Trophoblast cell (in vitro differentiated cells and primary cell): ENCODE data around the gene APBA2.

Experiments
- DNase-seq, 2 donors: peaks; one replicate each; pipeline ENCODE4 v3.0.0-alpha.2; 2016
- H2AFZ ChIP-seq: 2 replicates; pipeline ENCODE4 v1.6.1; 2013; ENCODE audit warnings: low read length, moderate library complexity, mild to moderate bottlenecking; ENCODE audit not compliant: insufficient read depth, poor library complexity
- H2AK5ac ChIP-seq: 2 replicates; pipeline ENCODE4 v1.6.1; 2013; ENCODE audit warnings: mild to moderate bottlenecking, low read length
- H2BK120ac ChIP-seq: 2 replicates; pipeline ENCODE4 v1.6.1; 2013; ENCODE audit warnings: low read length, mild to moderate bottlenecking, moderate library complexity; ENCODE audit not compliant: insufficient read depth, poor library complexity
- H2BK12ac ChIP-seq: 2 replicates; pipeline ENCODE4 v1.6.1; 2013; ENCODE audit warnings: mild to moderate bottlenecking, low read length, moderate library complexity
- H2BK5ac ChIP-seq: 2 replicates; pipeline ENCODE4 v1.6.1; 2013; ENCODE audit warnings: low read length, low read depth, moderate library complexity, mild to moderate bottlenecking; ENCODE audit not compliant: poor library complexity
- H3K14ac ChIP-seq: 2 replicates; pipeline ENCODE4 v1.6.1; 2013; ENCODE audit warnings: mild to moderate bottlenecking, low read length
- H3K18ac ChIP-seq: 2 replicates; pipeline ENCODE4 v1.6.1; 2013; ENCODE audit warnings: mild to moderate bottlenecking, low read length
- H3K23ac ChIP-seq: 2 replicates; pipeline ENCODE4 v1.6.1; 2013; ENCODE audit warnings: low read length
- H3K27ac ChIP-seq: 2 replicates; pipeline ENCODE4 v1.5.1; 2013; ENCODE audit warnings: low read depth, mild to moderate bottlenecking, inconsistent platforms, low read length, moderate library complexity
- H3K27me3 ChIP-seq: 2 replicates; pipeline ENCODE4 v1.6.1; 2013; ENCODE audit warnings: inconsistent platforms, mild to moderate bottlenecking, low read length, moderate library complexity; ENCODE audit not compliant: insufficient read depth
- H3K36me3 ChIP-seq, 2 experiments: 1 replicate in 1 of 2; 2 replicates in 1 of 2; pipeline ENCODE4 v1.6.1; 2013; ENCODE audit warnings: low read length in 2 of 2, mild to moderate bottlenecking in 2 of 2, moderate library complexity in 1 of 2; ENCODE audit not compliant: insufficient read depth in 2 of 2, control insufficient read depth in 1 of 2
- H3K4ac ChIP-seq: 2 replicates; pipeline ENCODE4 v1.6.1; 2013; ENCODE audit warnings: low read depth, mild to moderate bottlenecking, low read length, moderate library complexity
- H3K4me1 ChIP-seq, 2 experiments: 1 replicate in 1 of 2; 2 replicates in 1 of 2; pipeline ENCODE4 v1.6.1; 2013; ENCODE audit warnings: low read length in 2 of 2, mild to moderate bottlenecking in 2 of 2, moderate library complexity in 1 of 2; ENCODE audit not compliant: insufficient read depth in 2 of 2, control insufficient read depth in 1 of 2
- H3K4me2 ChIP-seq: 2 replicates; pipeline ENCODE4 v1.6.1; 2013; ENCODE audit warnings: inconsistent platforms, mild to moderate bottlenecking, low read length, moderate library complexity
- H3K4me3 ChIP-seq: 2 replicates; pipeline ENCODE4 v1.5.1; 2013; ENCODE audit warnings: mild to moderate bottlenecking, low read depth, low read length, inconsistent platforms
- H3K79me1 ChIP-seq: one replicate; pipeline ENCODE4 v1.6.1; 2013; ENCODE audit warnings: low read length
- H3K79me2 ChIP-seq: 2 replicates; pipeline ENCODE4 v1.6.1; 2013; ENCODE audit warnings: low read length, mild to moderate bottlenecking; ENCODE audit not compliant: control insufficient read depth, insufficient read depth, poor library complexity
- H3K9ac ChIP-seq: 2 replicates; pipeline ENCODE4 v1.6.1; 2013; ENCODE audit warnings: mild to moderate bottlenecking, low read length
- H3K9me3 ChIP-seq: 2 replicates; pipeline ENCODE4 v1.6.1; 2013; ENCODE audit warnings: low read depth, mild to moderate bottlenecking, control low read depth, inconsistent platforms, low read length; ENCODE audit not compliant: insufficient read depth
- H4K12ac ChIP-seq: 2 replicates; pipeline ENCODE4 v1.6.1; 2013; ENCODE audit warnings: low read depth, mild to moderate bottlenecking, low read length, moderate library complexity
- H4K8ac ChIP-seq: 2 replicates; pipeline ENCODE4 v1.6.1; 2013; ENCODE audit warnings: low read depth, mild to moderate bottlenecking, low read length, moderate library complexity
- H4K91ac ChIP-seq: one replicate; pipeline ENCODE4 v1.6.1; 2013; ENCODE audit warnings: low read depth, mild to moderate bottlenecking, low read length, moderate library complexity
- WGBS: extraction: QIAGEN DNeasy Blood & Tissue Kit; methylation state at CpG from one replicate; pipeline ENCODE4 v1.1.7; 2013; ENCODE audit warnings: missing lambda C conversion rate; ENCODE audit not compliant: insufficient read length, insufficient coverage; ENCODE audit errors: extremely low coverage; 5-methylcytosine and 5-hydroxymethylcytosine counted together

Gene APBA2

GRCh38 chr15:29133791-29134190 is 248.0 kb downstream of the APBA2 start:
- Histone ChIP-seq H3K36me3 (no peaks in the 10 kb centered on the region), H4K8ac (no peak overlapping the region), H3K4ac (no peak overlapping the region), H3K4me3 (no peak overlapping the region), H2AFZ (no peak overlapping the region), H3K23ac (no peak overlapping the region), H2BK120ac (no peak overlapping the region), H3K9ac (no peak overlapping the region), H3K18ac (no peak overlapping the region), H3K79me1 (no peaks in the 10 kb centered on the region), H3K4me1 (no peaks in the 10 kb centered on the region), H4K12ac (no peak overlapping the region), H3K27ac (no peak overlapping the region), H2AK5ac (no peak overlapping the region), H3K14ac (no peak overlapping the region), H3K4me2 (no peak overlapping the region), H2BK12ac (no peak overlapping the region), H2BK5ac (no peak overlapping the region), H3K79me2 (no peaks in the 10 kb centered on the region), H4K91ac (no peak overlapping the region), H3K9me3 (no peaks in the 10 kb centered on the region), H3K27me3 (no peaks in the 10 kb centered on the region)
- WGBS: no CpG with 5 or more reads among the region's 5 CpGs
- no peak for DNase-seq

GRCh38 chr15:29134239-29134638 is 248.5 kb downstream of the APBA2 start:
- no peak overlapping the region for H3K4me3 ChIP-seq
- no peak overlapping the region for H3K4ac ChIP-seq
- no peak overlapping the region for H3K18ac ChIP-seq
- H3K9me3 ChIP-seq: no peaks in the 10 kb centered on the region
- no peak overlapping the region for H2BK12ac ChIP-seq
- no peaks in the 10 kb centered on the region for H3K27me3 ChIP-seq
- H4K91ac ChIP-seq: no peak overlapping the region
- H2BK120ac ChIP-seq: no peak overlapping the region
- H3K79me2 ChIP-seq: no peaks in the 10 kb centered on the region
- no peak overlapping the region for H4K8ac ChIP-seq
- H2AK5ac ChIP-seq: no peak overlapping the region
- H2BK5ac ChIP-seq: no peak overlapping the region
- no peak overlapping the region for H3K27ac ChIP-seq
- DNase-seq: no peak
- H3K4me1 ChIP-seq: no peaks in the 10 kb centered on the region
- H4K12ac ChIP-seq: no peak overlapping the region
- no peaks in the 10 kb centered on the region for H3K79me1 ChIP-seq
- no peak overlapping the region for H2AFZ ChIP-seq
- no peak overlapping the region for H3K14ac ChIP-seq
- no peaks in the 10 kb centered on the region for H3K36me3 ChIP-seq
- H3K9ac ChIP-seq: no peak overlapping the region
- H3K23ac ChIP-seq: no peak overlapping the region
- no peak overlapping the region for H3K4me2 ChIP-seq
- no CpG with 5 or more reads among the region's 6 CpGs for WGBS

- H3K4ac ChIP-seq: no peak overlapping the region
- no peak overlapping the region for H4K91ac ChIP-seq
- H4K12ac ChIP-seq: no peak overlapping the region
- no peak for DNase-seq
- no peak overlapping the region for H4K8ac ChIP-seq
- H3K27me3 ChIP-seq: no peaks in the 10 kb centered on the region
- no peak overlapping the region for H3K9ac ChIP-seq
- no peak overlapping the region for H2BK120ac ChIP-seq
- no peak overlapping the region for H3K14ac ChIP-seq
- H3K4me3 ChIP-seq: no peak overlapping the region
- H3K4me1 ChIP-seq: peaks cover 0 to 3% of the 10 kb centered on the region in 2 experiments
- no peaks in the 10 kb centered on the region for H3K9me3 ChIP-seq
- H3K27ac ChIP-seq: no peak overlapping the region
- no peak overlapping the region for H3K18ac ChIP-seq
- no peak overlapping the region for H3K4me2 ChIP-seq
- H3K79me1 ChIP-seq: no peaks in the 10 kb centered on the region
- H2BK12ac ChIP-seq: no peak overlapping the region
- no peak overlapping the region for H2AFZ ChIP-seq
- no peak overlapping the region for H2BK5ac ChIP-seq
- no peaks in the 10 kb centered on the region for H3K79me2 ChIP-seq
- WGBS: no CpG with 5 or more reads among the region's 14 CpGs
- H3K36me3 ChIP-seq: no peaks in the 10 kb centered on the region
- H3K23ac ChIP-seq: no peak overlapping the region
- H2AK5ac ChIP-seq: no peak overlapping the region
Measured at GRCh38 chr15:29134641-29135308, 249.0 kb downstream of the APBA2 start.

- H3K27me3 ChIP-seq: no peaks in the 10 kb centered on the region
- no peak overlapping the region for H3K9ac ChIP-seq
- no peaks in the 10 kb centered on the region for H3K79me1 ChIP-seq
- H4K12ac ChIP-seq: no peak overlapping the region
- H3K79me2 ChIP-seq: no peaks in the 10 kb centered on the region
- H2AFZ ChIP-seq: no peak overlapping the region
- no peak overlapping the region for H2AK5ac ChIP-seq
- WGBS: no CpG with 5 or more reads among the region's 6 CpGs
- no peak overlapping the region for H3K4ac ChIP-seq
- H3K4me1 ChIP-seq: peaks cover 2 to 5% of the 10 kb centered on the region in 2 experiments
- H3K23ac ChIP-seq: no peak overlapping the region
- H2BK12ac ChIP-seq: no peak overlapping the region
- H2BK5ac ChIP-seq: no peak overlapping the region
- H3K4me2 ChIP-seq: no peak overlapping the region
- H3K27ac ChIP-seq: no peak overlapping the region
- H2BK120ac ChIP-seq: no peak overlapping the region
- no peak overlapping the region for H3K4me3 ChIP-seq
- no peak overlapping the region for H4K91ac ChIP-seq
- no peaks in the 10 kb centered on the region for H3K9me3 ChIP-seq
- no peaks in the 10 kb centered on the region for H3K36me3 ChIP-seq
- DNase-seq: no peak
- no peak overlapping the region for H4K8ac ChIP-seq
- no peak overlapping the region for H3K18ac ChIP-seq
- no peak overlapping the region for H3K14ac ChIP-seq
Measured at GRCh38 chr15:29135309-29135657, 249.5 kb downstream of the APBA2 start.
